ENCODE results near the gene NOS3. TPM values are rescaled to one million over a fixed set of nuclear protein-coding genes. Genes with fewer than 3 reads are reported as not detected.

Gene NOS3
- total RNA-seq, 1 donor from 2014 or later = 1.7 TPM

DNA sequence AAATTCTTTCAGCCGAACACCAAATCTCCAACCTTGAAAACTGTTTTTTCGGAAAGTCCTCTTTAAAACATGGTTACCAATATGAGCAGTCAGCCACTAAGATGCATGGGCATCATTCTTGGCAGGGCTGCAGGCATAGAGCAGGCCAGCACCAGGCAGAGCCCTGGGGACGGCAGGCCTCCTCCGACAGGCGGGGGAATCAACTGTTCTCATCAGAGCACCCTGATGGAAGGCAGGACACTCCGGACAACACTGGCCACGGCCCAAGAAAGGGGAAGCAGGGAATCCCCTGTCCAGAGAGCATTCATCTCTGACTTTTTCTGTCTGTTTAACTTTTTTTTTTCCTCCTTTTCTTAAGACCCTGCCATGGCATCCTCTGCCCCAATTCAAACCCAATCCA, 1.4 kb upstream of the NOS3 start:
- TF ChIP-seq, protein P1, sequence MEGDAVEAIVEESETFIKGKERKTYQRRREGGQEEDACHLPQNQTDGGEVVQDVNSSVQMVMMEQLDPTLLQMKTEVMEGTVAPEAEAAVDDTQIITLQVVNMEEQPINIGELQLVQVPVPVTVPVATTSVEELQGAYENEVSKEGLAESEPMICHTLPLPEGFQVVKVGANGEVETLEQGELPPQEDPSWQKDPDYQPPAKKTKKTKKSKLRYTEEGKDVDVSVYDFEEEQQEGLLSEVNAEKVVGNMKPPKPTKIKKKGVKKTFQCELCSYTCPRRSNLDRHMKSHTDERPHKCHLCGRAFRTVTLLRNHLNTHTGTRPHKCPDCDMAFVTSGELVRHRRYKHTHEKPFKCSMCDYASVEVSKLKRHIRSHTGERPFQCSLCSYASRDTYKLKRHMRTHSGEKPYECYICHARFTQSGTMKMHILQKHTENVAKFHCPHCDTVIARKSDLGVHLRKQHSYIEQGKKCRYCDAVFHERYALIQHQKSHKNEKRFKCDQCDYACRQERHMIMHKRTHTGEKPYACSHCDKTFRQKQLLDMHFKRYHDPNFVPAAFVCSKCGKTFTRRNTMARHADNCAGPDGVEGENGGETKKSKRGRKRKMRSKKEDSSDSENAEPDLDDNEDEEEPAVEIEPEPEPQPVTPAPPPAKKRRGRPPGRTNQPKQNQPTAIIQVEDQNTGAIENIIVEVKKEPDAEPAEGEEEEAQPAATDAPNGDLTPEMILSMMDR (conservative IDR thresholded peaks at IDR 0.05) = no peak
- H3K36me3 Mint-ChIP-seq = no peaks in the 10 kb centered on the region
- H3K27ac Mint-ChIP-seq = no peak overlapping the region
- H3K4me3 Mint-ChIP-seq = no peak overlapping the region
- H3K9me3 Mint-ChIP-seq = peaks cover 6% of the 10 kb centered on the region
- peaks cover 14% of the 10 kb centered on the region for H3K4me1 Mint-ChIP-seq (ENCODE audit: unreplicated experiment)
- H3K27me3 Mint-ChIP-seq = peaks cover 32% of the 10 kb centered on the region
- DNase-seq (ENCODE audit: extremely low spot score, unreplicated experiment) = no peak

DNA sequence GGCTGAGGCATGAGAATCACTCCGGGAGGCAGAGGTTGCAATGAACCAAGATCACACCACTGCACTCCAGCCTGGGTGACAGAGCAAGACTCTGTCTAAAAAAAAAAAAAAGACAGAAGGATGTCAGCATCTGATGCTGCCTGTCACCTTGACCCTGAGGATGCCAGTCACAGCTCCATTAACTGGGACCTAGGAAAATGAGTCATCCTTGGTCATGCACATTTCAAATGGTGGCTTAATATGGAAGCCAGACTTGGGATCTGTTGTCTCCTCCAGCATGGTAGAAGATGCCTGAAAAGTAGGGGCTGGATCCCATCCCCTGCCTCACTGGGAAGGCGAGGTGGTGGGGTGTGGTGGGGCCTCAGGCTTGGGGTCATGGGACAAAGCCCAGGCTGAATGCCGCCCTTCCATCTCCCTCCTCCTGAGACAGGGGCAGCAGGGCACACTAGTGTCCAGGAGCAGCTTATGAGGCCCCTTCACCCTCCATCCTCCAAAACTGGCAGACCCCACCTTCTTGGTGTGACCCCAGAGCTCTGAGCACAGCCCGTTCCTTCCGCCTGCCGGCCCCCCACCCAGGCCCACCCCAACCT, 1.3 kb downstream of the NOS3 start:
- Mint-ChIP-seq H3K4me3 (no peak overlapping the region), H3K9me3 (peaks cover 6% of the 10 kb centered on the region), H3K36me3 (no peaks in the 10 kb centered on the region), H3K27me3 (peaks cover 20% of the 10 kb centered on the region), H3K4me1 (ENCODE audit: unreplicated experiment) (peaks cover 8% of the 10 kb centered on the region), H3K27ac (no peak overlapping the region)
- DNase-seq (ENCODE audit: extremely low spot score, unreplicated experiment) = no peak
- TF ChIP-seq, protein P1 (conservative IDR thresholded peaks at IDR 0.05) = no peak

DNA sequence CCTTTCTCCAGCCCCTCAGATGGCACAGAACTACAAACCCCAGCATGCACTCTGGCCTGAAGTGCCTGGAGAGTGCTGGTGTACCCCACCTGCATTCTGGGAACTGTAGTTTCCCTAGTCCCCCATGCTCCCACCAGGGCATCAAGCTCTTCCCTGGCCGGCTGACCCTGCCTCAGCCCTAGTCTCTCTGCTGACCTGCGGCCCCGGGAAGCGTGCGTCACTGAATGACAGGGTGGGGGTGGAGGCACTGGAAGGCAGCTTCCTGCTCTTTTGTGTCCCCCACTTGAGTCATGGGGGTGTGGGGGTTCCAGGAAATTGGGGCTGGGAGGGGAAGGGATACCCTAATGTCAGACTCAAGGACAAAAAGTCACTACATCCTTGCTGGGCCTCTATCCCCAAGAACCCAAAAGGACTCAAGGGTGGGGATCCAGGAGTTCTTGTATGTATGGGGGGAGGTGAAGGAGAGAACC, 2.1 kb downstream of the NOS3 start:
- Mint-ChIP-seq H3K9me3 (peaks cover 6% of the 10 kb centered on the region), H3K4me1 (ENCODE audit: unreplicated experiment) (peaks cover 12% of the 10 kb centered on the region), H3K27me3 (peaks cover 18% of the 10 kb centered on the region), H3K27ac (no peak overlapping the region), H3K4me3 (no peak overlapping the region), H3K36me3 (no peaks in the 10 kb centered on the region)
- DNase-seq (ENCODE audit: extremely low spot score, unreplicated experiment) = no peak
- TF ChIP-seq, protein P1 (conservative IDR thresholded peaks at IDR 0.05) = no peak

DNA sequence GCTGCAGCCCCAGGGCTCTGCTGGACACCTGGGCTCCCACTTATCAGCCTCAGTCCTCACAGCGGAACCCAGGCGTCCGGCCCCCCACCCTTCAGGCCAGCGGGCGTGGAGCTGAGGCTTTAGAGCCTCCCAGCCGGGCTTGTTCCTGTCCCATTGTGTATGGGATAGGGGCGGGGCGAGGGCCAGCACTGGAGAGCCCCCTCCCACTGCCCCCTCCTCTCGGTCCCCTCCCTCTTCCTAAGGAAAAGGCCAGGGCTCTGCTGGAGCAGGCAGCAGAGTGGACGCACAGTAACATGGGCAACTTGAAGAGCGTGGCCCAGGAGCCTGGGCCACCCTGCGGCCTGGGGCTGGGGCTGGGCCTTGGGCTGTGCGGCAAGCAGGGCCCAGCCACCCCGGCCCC, 2.7 kb downstream of the NOS3 start:
- peaks cover 12% of the 10 kb centered on the region for H3K4me1 Mint-ChIP-seq (ENCODE audit: unreplicated experiment)
- no peak for DNase-seq (ENCODE audit: extremely low spot score, unreplicated experiment)
- H3K27ac Mint-ChIP-seq = no peak overlapping the region
- peaks cover 12% of the 10 kb centered on the region for H3K27me3 Mint-ChIP-seq
- no peaks in the 10 kb centered on the region for H3K36me3 Mint-ChIP-seq
- H3K4me3 Mint-ChIP-seq = no peak overlapping the region
- TF ChIP-seq, protein P1 (conservative IDR thresholded peaks at IDR 0.05) = no peak
- peaks cover 6% of the 10 kb centered on the region for H3K9me3 Mint-ChIP-seq

DNA sequence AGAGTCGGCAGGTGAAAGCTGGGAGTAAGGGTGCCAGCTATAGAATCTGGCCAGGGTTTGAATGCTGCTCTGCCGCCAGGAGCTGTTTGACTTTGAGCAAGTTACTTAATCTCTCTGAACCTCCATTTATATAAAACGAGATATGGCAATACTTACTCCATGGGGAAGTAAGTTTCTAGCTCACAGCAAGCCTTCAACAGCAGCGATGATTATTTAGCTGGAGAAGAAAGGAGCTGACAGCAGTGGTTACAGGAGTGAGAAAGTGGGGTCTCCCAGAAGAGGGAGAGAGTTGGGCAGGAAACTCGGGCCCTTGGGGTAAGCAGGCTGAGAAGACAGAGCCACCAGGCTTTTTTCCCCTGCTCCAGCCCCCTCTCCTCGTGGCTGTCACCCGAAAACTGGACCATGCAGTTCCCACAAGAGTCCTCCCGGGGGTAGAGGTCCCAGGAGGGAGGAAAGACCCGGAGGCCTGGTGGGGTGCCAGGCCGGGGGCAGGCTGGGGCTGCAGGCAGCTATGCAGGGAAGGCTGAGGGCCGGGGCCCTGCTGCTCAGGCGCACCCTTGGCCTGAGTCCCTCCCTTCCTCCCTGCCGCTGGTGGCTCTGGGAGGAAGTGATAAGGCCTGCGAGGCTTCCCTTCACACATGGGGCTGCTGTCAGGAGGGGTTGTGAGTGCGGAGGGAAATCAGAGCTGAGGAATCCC, 3.5 kb downstream of the NOS3 start:
- Mint-ChIP-seq H3K4me3 (no peak overlapping the region), H3K27me3 (peaks cover 11% of the 10 kb centered on the region), H3K9me3 (peaks cover 6% of the 10 kb centered on the region), H3K4me1 (ENCODE audit: unreplicated experiment) (peaks cover 12% of the 10 kb centered on the region), H3K36me3 (no peaks in the 10 kb centered on the region), H3K27ac (no peak overlapping the region)
- DNase-seq (ENCODE audit: extremely low spot score, unreplicated experiment) = no peak
- TF ChIP-seq, protein P1 (conservative IDR thresholded peaks at IDR 0.05) = no peak

Measured in type B pancreatic cell (in vitro differentiated cells).